ENCODE data around the gene TEX13B. TPM values are rescaled to one million over a fixed set of nuclear protein-coding genes. Genes with fewer than 3 reads are reported as not detected.

TEX13B gene, protein sequence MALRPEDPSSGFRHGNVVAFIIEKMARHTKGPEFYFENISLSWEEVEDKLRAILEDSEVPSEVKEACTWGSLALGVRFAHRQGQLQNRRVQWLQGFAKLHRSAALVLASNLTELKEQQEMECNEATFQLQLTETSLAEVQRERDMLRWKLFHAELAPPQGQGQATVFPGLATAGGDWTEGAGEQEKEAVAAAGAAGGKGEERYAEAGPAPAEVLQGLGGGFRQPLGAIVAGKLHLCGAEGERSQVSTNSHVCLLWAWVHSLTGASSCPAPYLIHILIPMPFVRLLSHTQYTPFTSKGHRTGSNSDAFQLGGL
- total RNA-seq (2021; ENCODE audit: unreplicated experiment) (not detected), Bru-seq, nascent RNA (not detected), BruChase-seq, experiment 1, labeled RNA remaining after a 6-hour chase (percentile 33 among the genes with signal in this experiment), BruChase-seq, experiment 2, labeled RNA remaining after a 2-hour chase (percentile 33 among the genes with signal in this experiment)
- 0.08 TPM in 1 of 2 replicates, not detected in the other for polyA plus RNA-seq (2012)
- long read RNA-seq = 0 reads

DNA sequence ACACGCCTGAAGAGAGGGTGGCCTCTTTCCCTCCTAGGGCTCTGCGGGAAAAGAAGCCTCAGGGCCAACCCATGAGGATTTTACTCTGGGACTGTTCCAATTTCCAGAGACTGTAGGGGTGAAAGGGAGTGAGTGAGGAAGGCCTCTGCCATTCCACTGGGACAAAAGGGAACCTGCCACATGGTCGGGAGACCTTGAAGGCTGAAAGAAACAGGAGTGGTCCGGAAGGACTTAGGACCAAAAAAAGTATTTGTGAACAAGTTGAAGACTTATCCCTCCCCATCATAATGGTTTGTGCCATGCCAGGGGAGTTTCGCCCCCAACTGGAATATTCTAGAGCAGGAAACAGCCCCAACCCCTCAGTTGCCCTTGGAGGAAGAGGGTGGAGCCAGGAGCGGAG lies at the start of gene TEX13B:
Gene TEX13B (minus strand): TSS at position 15 of the 400 bp plus-strand sequence. CDS start 243 bp downstream, outside the sequence.
- Histone ChIP-seq H3K9me3 (ENCODE audit: control insufficient read depth in 1 of 2, insufficient read depth in 1 of 2, low read depth in 1 of 2, low read length in 2 of 2) (no peaks in the 10 kb centered on the region), H3K36me3 (ENCODE audit: control insufficient read depth in 1 of 2, insufficient read depth in 2 of 2, low read length in 2 of 2) (no peaks in the 10 kb centered on the region), H3K9ac (ENCODE audit: low read length) (no peak within 1 kb of the TSS), H3K27ac (ENCODE audit: low read depth, low read length) (no peak within 1 kb of the TSS), H3K9me2 (ENCODE audit: insufficient read depth) (no peaks in the 10 kb centered on the region), H3K4me1 (ENCODE audit: control insufficient read depth in 1 of 2, insufficient read depth in 2 of 2, low read length in 2 of 2) (no peaks in the 10 kb centered on the region), H3K4me2 (ENCODE audit: low read length) (no peak within 1 kb of the TSS), H4K20me1 (ENCODE audit: insufficient read depth) (no peaks in the 10 kb centered on the region), H3K79me2 (ENCODE audit: insufficient read depth, low read length) (no peaks in the 10 kb centered on the region), H3K27me3 (ENCODE audit: insufficient read depth, low read length) (no peaks in the 10 kb centered on the region), H2AFZ (ENCODE audit: low read depth, low read length, poor library complexity, severe bottlenecking) (no peak within 1 kb of the TSS), H3K4me3 (replicated peaks in 1 of 2; ENCODE audit: low read depth in 1 of 2, low read length in 2 of 2) (no peak within 1 kb of the TSS)
- DNase-seq (ENCODE audit: low read depth, low spot score) (no peak), ATAC-seq (no peak)
- ChIA-PET POLR2A (no interaction called here), CTCF (no interaction called here), RAD21 (ENCODE audit: low non-redundant PET in 1 of 2, low total read pairs in 2 of 2, uncharacterized antibody in 2 of 2, unreplicated experiment in 2 of 2) (no interaction called here)
- intact Hi-C loops (cut with micrococcal nuclease) = no loop called here
- no peak for TF ChIP-seq FOSL1 (IDR thresholded peaks at IDR 0.05; ENCODE audit: low read depth)
- TF ChIP-seq YY1 (IDR thresholded peaks at IDR 0.05; ENCODE audit: extremely low read depth, insufficient replicate concordance, low read depth, low read length) = no peak
- TF ChIP-seq POLR2AphosphoS5 (IDR thresholded peaks at IDR 0.05; ENCODE audit: low read depth, low read length) = no peak
- no peak for TF ChIP-seq SIN3A (IDR thresholded peaks at IDR 0.05; ENCODE audit: low read depth)
- no peak for TF ChIP-seq ELF1 (IDR thresholded peaks at IDR 0.05; ENCODE audit: borderline replicate concordance, low read depth)
- no TSS peak for BruUV-seq (replicated peaks)

DNA sequence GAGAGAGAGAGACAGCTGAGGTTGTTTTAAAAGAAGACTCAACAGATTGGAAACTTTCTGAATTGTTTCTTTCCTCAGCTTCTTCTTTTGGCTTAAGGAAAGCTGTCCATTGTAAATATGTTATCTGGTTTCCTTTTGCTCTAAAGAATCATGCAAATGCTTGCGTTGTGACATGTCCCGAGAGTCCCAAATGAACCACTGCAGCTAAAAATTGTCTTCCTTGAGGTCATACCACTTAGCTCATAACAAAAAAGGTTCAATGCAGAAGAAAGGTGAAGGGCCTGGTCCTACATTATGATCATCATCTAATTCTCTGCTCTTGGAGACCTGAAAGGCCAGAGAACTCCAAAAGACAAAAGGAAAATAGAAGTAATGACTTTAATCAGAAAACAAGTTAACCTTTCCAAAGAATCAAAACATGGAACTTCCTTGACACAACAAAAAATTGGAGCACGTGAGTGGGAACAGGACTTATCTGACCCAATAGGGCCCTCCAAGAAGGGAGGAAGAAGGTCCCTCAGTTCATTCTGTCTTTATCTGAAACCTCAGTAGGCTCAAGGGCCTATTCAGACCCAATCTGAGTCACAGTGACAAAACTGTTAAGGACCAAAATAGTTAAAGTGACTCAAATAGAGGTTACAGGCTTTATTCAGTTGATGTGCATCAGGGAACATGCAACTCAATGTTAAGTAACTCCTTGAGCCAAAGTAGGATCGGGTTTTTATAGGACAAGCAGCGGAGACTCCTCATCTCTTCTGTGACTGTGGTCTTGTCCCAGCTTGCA lies 48.0 kb upstream of the TEX13B start:
- no peak overlapping the region for H2AFZ ChIP-seq (ENCODE audit: low read depth, low read length, poor library complexity, severe bottlenecking)
- no peak overlapping the region for H3K4me3 ChIP-seq (replicated peaks in 1 of 2; ENCODE audit: low read depth in 1 of 2, low read length in 2 of 2)
- POLR2A ChIA-PET = no interaction called here
- no peaks in the 10 kb centered on the region for H3K9me2 ChIP-seq (ENCODE audit: insufficient read depth)
- no peak overlapping the region for H3K9ac ChIP-seq (ENCODE audit: low read length)
- no peak for DNase-seq (ENCODE audit: low read depth, low spot score)
- intact Hi-C loops (cut with micrococcal nuclease) = no loop called here
- H3K4me1 ChIP-seq (ENCODE audit: control insufficient read depth in 1 of 2, insufficient read depth in 2 of 2, low read length in 2 of 2) = no peaks in the 10 kb centered on the region
- BruUV-seq (replicated peaks) = no TSS peak
- no peaks in the 10 kb centered on the region for H3K36me3 ChIP-seq (ENCODE audit: control insufficient read depth in 1 of 2, insufficient read depth in 2 of 2, low read length in 2 of 2)
- TF ChIP-seq, protein P1, sequence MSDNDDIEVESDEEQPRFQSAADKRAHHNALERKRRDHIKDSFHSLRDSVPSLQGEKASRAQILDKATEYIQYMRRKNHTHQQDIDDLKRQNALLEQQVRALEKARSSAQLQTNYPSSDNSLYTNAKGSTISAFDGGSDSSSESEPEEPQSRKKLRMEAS (IDR thresholded peaks at IDR 0.05) = no peak
- TF ChIP-seq YY1 (IDR thresholded peaks at IDR 0.05; ENCODE audit: extremely low read depth, insufficient replicate concordance, low read depth, low read length) = no peak
- no peak for TF ChIP-seq SIN3A (IDR thresholded peaks at IDR 0.05; ENCODE audit: low read depth)
- no peak for TF ChIP-seq JUND (IDR thresholded peaks at IDR 0.05)
- TF ChIP-seq CEBPB (IDR thresholded peaks at IDR 0.05; ENCODE audit: low read depth) = no peak
- TF ChIP-seq ELF1 (IDR thresholded peaks at IDR 0.05; ENCODE audit: borderline replicate concordance, low read depth) = no peak
- TF ChIP-seq POLR2A (IDR thresholded peaks at IDR 0.05; ENCODE audit: borderline replicate concordance, extremely low read depth, insufficient read depth, insufficient read length) = no peak
- no peak for TF ChIP-seq EZH2 (IDR thresholded peaks at IDR 0.05)
- TF ChIP-seq, protein P2, sequence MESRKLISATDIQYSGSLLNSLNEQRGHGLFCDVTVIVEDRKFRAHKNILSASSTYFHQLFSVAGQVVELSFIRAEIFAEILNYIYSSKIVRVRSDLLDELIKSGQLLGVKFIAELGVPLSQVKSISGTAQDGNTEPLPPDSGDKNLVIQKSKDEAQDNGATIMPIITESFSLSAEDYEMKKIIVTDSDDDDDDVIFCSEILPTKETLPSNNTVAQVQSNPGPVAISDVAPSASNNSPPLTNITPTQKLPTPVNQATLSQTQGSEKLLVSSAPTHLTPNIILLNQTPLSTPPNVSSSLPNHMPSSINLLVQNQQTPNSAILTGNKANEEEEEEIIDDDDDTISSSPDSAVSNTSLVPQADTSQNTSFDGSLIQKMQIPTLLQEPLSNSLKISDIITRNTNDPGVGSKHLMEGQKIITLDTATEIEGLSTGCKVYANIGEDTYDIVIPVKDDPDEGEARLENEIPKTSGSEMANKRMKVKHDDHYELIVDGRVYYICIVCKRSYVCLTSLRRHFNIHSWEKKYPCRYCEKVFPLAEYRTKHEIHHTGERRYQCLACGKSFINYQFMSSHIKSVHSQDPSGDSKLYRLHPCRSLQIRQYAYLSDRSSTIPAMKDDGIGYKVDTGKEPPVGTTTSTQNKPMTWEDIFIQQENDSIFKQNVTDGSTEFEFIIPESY (IDR thresholded peaks at IDR 0.05; ENCODE audit: extremely low read depth, insufficient replicate concordance, low read length) = no peak
- TF ChIP-seq ZNF274 (IDR thresholded peaks at IDR 0.05; ENCODE audit: low read depth, low read length) = no peak
- TF ChIP-seq, protein P3, sequence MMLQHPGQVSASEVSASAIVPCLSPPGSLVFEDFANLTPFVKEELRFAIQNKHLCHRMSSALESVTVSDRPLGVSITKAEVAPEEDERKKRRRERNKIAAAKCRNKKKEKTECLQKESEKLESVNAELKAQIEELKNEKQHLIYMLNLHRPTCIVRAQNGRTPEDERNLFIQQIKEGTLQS (IDR thresholded peaks at IDR 0.05) = no peak
- no peak for TF ChIP-seq CBX3 (IDR thresholded peaks at IDR 0.05; ENCODE audit: low read depth)
- H4K20me1 ChIP-seq (ENCODE audit: insufficient read depth) = no peaks in the 10 kb centered on the region
- H3K27ac ChIP-seq (ENCODE audit: low read depth, low read length) = no peak overlapping the region
- H3K9me3 ChIP-seq (ENCODE audit: control insufficient read depth in 1 of 2, insufficient read depth in 1 of 2, low read depth in 1 of 2, low read length in 2 of 2) = no peaks in the 10 kb centered on the region
- no peaks in the 10 kb centered on the region for H3K79me2 ChIP-seq (ENCODE audit: insufficient read depth, low read length)
- no peaks in the 10 kb centered on the region for H3K27me3 ChIP-seq (ENCODE audit: insufficient read depth, low read length)
- H3K4me2 ChIP-seq (ENCODE audit: low read length) = no peak overlapping the region
- no peak for ATAC-seq
- RAD21 ChIA-PET (ENCODE audit: low non-redundant PET in 1 of 2, low total read pairs in 2 of 2, uncharacterized antibody in 2 of 2, unreplicated experiment in 2 of 2) = no interaction called here
- CTCF ChIA-PET = no interaction called here
